ENCODE data around the gene CBLN3. TPM values are rescaled to one million over a fixed set of nuclear protein-coding genes. Genes with fewer than 3 reads are reported as not detected.
"Not testable (repeated sequence)": the region's sequence is repeated elsewhere in the genome, so short reads cannot be mapped to it uniquely, and the experiment has no call there.

The CBLN3 gene
- polyA plus RNA-seq, 2 of the 4 experiments (the other 2 are of a cell fraction): 1.1 to 1.3 TPM

DNA sequence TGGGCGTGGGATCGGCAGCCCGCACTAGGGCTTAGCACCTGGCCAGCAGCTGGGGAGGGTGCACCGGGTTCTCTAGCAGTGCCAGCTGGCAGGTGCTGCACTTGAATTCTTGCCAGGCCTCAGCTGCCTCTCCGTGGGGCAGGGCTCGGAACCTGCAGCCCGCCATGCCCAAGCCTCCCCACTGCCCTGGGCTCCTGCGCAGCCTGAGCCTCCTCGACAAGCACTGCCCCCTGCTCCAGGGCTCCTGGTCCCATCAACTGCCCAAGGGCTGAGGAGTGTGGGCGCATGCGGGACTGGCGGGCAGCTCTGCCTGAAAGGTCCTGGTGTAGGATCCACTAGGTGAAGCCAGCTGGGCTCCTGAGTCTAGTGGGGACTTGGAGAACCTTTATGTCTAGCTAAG is 43.7 kb upstream of the CBLN3 start:
- no peak overlapping the region for H3K4me2 ChIP-seq
- TF ChIP-seq, protein P1, sequence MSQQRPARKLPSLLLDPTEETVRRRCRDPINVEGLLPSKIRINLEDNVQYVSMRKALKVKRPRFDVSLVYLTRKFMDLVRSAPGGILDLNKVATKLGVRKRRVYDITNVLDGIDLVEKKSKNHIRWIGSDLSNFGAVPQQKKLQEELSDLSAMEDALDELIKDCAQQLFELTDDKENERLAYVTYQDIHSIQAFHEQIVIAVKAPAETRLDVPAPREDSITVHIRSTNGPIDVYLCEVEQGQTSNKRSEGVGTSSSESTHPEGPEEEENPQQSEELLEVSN (IDR thresholded peaks at IDR 0.05; ENCODE audit: borderline replicate concordance, low read depth): no peak
- no peak for TF ChIP-seq RNF2 (IDR thresholded peaks at IDR 0.05; ENCODE audit: borderline replicate concordance, low read depth)
- TF ChIP-seq, protein P2, sequence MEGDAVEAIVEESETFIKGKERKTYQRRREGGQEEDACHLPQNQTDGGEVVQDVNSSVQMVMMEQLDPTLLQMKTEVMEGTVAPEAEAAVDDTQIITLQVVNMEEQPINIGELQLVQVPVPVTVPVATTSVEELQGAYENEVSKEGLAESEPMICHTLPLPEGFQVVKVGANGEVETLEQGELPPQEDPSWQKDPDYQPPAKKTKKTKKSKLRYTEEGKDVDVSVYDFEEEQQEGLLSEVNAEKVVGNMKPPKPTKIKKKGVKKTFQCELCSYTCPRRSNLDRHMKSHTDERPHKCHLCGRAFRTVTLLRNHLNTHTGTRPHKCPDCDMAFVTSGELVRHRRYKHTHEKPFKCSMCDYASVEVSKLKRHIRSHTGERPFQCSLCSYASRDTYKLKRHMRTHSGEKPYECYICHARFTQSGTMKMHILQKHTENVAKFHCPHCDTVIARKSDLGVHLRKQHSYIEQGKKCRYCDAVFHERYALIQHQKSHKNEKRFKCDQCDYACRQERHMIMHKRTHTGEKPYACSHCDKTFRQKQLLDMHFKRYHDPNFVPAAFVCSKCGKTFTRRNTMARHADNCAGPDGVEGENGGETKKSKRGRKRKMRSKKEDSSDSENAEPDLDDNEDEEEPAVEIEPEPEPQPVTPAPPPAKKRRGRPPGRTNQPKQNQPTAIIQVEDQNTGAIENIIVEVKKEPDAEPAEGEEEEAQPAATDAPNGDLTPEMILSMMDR (IDR thresholded peaks at IDR 0.05): no peak
- TF ChIP-seq FOSL2 (IDR thresholded peaks at IDR 0.05): no peak
- no peak for TF ChIP-seq FOSL2 (CRISPR knock-in tag; IDR thresholded peaks at IDR 0.05)
- no peak for TF ChIP-seq HOXB13 (CRISPR knock-in tag; IDR thresholded peaks at IDR 0.05; ENCODE audit: low read depth)
- TF ChIP-seq EP300 (IDR thresholded peaks at IDR 0.05): no peak
- no peak for TF ChIP-seq CEBPB (IDR thresholded peaks at IDR 0.05)
- no peak for TF ChIP-seq RCOR1 (IDR thresholded peaks at IDR 0.05; ENCODE audit: low read depth, low read length)
- no peak for TF ChIP-seq CHD2 (IDR thresholded peaks at IDR 0.05; ENCODE audit: low read length, partially characterized antibody)
- no peak for TF ChIP-seq RFX5 (IDR thresholded peaks at IDR 0.05)
- TF ChIP-seq, protein P3, sequence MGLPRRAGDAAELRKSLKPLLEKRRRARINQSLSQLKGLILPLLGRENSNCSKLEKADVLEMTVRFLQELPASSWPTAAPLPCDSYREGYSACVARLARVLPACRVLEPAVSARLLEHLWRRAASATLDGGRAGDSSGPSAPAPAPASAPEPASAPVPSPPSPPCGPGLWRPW (IDR thresholded peaks at IDR 0.05): no peak
- TF ChIP-seq ESRRA (IDR thresholded peaks at IDR 0.05; ENCODE audit: borderline replicate concordance, low read length): no peak
- TF ChIP-seq RARB (CRISPR knock-in tag; IDR thresholded peaks at IDR 0.05): no peak
- no peak for TF ChIP-seq JUNB (IDR thresholded peaks at IDR 0.05)
- TF ChIP-seq, protein P4, sequence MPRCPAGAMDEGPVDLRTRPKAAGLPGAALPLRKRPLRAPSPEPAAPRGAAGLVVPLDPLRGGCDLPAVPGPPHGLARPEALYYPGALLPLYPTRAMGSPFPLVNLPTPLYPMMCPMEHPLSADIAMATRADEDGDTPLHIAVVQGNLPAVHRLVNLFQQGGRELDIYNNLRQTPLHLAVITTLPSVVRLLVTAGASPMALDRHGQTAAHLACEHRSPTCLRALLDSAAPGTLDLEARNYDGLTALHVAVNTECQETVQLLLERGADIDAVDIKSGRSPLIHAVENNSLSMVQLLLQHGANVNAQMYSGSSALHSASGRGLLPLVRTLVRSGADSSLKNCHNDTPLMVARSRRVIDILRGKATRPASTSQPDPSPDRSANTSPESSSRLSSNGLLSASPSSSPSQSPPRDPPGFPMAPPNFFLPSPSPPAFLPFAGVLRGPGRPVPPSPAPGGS (IDR thresholded peaks at IDR 0.05): no peak
- no peak for TF ChIP-seq RAD21 (conservative IDR thresholded peaks at IDR 0.05 in 1 of 2, IDR thresholded peaks at IDR 0.05 in 1 of 2)
- no peak for TF ChIP-seq FOSB (CRISPR knock-in tag; IDR thresholded peaks at IDR 0.05)
- TF ChIP-seq, protein P5, sequence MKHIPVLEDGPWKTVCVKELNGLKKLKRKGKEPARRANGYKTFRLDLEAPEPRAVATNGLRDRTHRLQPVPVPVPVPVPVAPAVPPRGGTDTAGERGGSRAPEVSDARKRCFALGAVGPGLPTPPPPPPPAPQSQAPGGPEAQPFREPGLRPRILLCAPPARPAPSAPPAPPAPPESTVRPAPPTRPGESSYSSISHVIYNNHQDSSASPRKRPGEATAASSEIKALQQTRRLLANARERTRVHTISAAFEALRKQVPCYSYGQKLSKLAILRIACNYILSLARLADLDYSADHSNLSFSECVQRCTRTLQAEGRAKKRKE (CRISPR knock-in tag; IDR thresholded peaks at IDR 0.05; ENCODE audit: low read depth): no peak
- TF ChIP-seq ZNF302 (CRISPR knock-in tag; IDR thresholded peaks at IDR 0.05): no peak
- TF ChIP-seq, protein P6, sequence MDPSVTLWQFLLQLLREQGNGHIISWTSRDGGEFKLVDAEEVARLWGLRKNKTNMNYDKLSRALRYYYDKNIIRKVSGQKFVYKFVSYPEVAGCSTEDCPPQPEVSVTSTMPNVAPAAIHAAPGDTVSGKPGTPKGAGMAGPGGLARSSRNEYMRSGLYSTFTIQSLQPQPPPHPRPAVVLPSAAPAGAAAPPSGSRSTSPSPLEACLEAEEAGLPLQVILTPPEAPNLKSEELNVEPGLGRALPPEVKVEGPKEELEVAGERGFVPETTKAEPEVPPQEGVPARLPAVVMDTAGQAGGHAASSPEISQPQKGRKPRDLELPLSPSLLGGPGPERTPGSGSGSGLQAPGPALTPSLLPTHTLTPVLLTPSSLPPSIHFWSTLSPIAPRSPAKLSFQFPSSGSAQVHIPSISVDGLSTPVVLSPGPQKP (IDR thresholded peaks at IDR 0.05; ENCODE audit: low read depth, low read length): no peak
- ATAC-seq (no peak), DNase-seq (ENCODE audit: low read depth in 1 of 2, low spot score in 1 of 2) (no peak), FAIRE-seq (no peak)
- no peak overlapping the region for H3K27ac ChIP-seq
- H3K4me3 ChIP-seq: no peak overlapping the region
- ChIA-PET POLR2A (no interaction called here), CTCF (no interaction called here)
- WGBS (ENCODE audit: missing lambda C conversion rate): 21% methylated on average over 4 of the region's 12 CpGs
- H3K4me1 ChIP-seq: no peaks in the 10 kb centered on the region
- no peaks in the 10 kb centered on the region for H3K9me3 ChIP-seq

DNA sequence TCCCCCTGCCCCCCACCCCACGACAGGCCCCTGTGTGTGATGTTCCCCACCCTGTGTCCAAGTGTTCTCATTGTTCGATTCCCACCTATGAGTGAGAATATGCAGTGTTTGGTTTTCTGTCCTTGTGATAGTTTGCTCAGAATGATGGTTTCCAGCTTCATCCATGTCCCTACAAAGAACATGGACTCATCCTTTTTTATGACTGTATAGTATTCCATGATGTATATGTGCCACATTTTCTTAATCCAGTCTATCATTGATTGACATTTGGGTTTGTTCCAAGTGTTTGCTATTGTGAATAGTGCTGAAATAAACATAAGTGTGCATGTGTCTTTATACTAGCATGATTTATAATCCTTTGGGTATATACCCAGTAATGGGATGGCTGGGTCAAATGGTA is 41.0 kb upstream of the CBLN3 start:
- ATAC-seq; H3K9me3 ChIP-seq; H3K4me2 ChIP-seq; H3K27ac ChIP-seq; H3K4me3 ChIP-seq; DNase-seq (ENCODE audit: low read depth in 1 of 2, low spot score in 1 of 2); H3K4me1 ChIP-seq; FAIRE-seq; POLR2A ChIA-PET: not testable (repeated sequence)
- 51% methylated on average over 2 of the region's 2 CpGs for WGBS (ENCODE audit: missing lambda C conversion rate)
- CTCF ChIA-PET: interaction anchor here (1.3 kb wide), 1 partner anchor 390 kb away, joined by 3 read pairs; no protein-coding TSS in a partner anchor

All from A549 (cell line).